ENCODE results near the gene FAM219A.

DNA sequence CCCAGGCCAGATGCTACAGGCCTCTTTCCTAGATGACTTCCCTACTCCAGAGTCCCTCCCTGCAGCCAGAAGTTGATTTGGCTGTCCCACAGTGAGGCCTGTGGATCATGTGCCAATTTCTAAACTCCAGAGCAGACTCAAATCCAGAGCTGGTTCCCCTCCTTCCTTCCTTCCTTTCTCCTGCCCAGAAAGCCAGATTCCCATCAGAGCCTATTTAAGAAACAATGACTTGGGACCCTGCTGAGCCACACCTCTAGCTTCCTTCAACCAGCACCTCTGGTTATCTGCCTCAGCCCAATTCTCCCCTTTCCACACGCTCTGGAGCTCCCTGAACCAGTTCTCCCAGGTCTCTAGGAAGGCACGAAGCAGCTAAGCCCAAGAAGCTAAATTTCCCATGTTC is 7.2 kb downstream of the FAM219A start:
- no peak for TF ChIP-seq POLR2A (IDR thresholded peaks at IDR 0.05)
- TF ChIP-seq CTCF (IDR thresholded peaks at IDR 0.05), result no peak

Measured in uterus (tissue), 2 donors.